Endothelial cell of umbilical vein (primary cell): Measurements from ENCODE around the gene PLEKHA3. TPM values are rescaled to one million over a fixed set of nuclear protein-coding genes. Genes with fewer than 3 reads are reported as not detected.

Experiments
- BruUV-seq: library from RNA; stranded (reverse); fragments of 400-500 nt; replicated peaks from 2 replicates; lab custom pipeline; 2021; lab: Mats Ljungman, UMichigan
- CTCF ChIA-PET: fragments of 300-600, 350-600 bp; sonication (Branson Sonifier 250); formaldehyde crosslinking; loops from one replicate; lab custom pipeline; 2021; ENCODE audit warnings: antibody characterized with exemption, inconsistent platforms; lab: Charles Lee
- POLR2A ChIA-PET: fragments of 300-600, 350-600 bp; sonication (Branson Sonifier 250); formaldehyde crosslinking; loops from one replicate; lab custom pipeline; 2021; ENCODE audit warnings: antibody characterized with exemption, inconsistent platforms; lab: Charles Lee
- DNase-seq: peaks from one replicate; pipeline ENCODE4 v3.0.0-alpha.2; 2011; ENCODE audit warnings: low read depth, low spot score
- FAIRE-seq: peaks from 2 replicates; lab custom pipeline; 2011; peaks lifted over from hg19 to GRCh38; lab: Jason Lieb, UNC
- H2AFZ ChIP-seq: 2 replicates; pipeline ENCODE4 v1.6.0; 2012; ENCODE audit warnings: low read depth, low read length, control low read depth, inconsistent platforms
- H3K27ac ChIP-seq: 2 replicates; pipeline ENCODE4 v1.5.1; 2011; ENCODE audit warnings: low read depth, mild to moderate bottlenecking, control low read depth, low read length, moderate library complexity; ENCODE audit not compliant: insufficient read depth
- H3K27me3 ChIP-seq, 2 experiments: 2 replicates each; pipeline versions ENCODE4 v1.6.0 to v1.6.1; 2011; ENCODE audit warnings: low read length in 2 of 2, mixed read lengths in 1 of 2; ENCODE audit not compliant: control insufficient read depth in 2 of 2, insufficient read depth in 2 of 2
- H3K36me3 ChIP-seq, 2 experiments: 2 replicates in 1 of 2; 3 replicates in 1 of 2; pipeline ENCODE4 v1.5.1; 2011; ENCODE audit warnings: low read length in 2 of 2, mild to moderate bottlenecking in 1 of 2, moderate library complexity in 1 of 2; ENCODE audit not compliant: control insufficient read depth in 2 of 2, insufficient read depth in 2 of 2; ENCODE audit errors: extremely low read depth in 1 of 2
- H3K4me1 ChIP-seq: 3 replicates; pipeline ENCODE4 v1.5.1; 2011; ENCODE audit warnings: mild to moderate bottlenecking, low read length; ENCODE audit not compliant: control insufficient read depth, insufficient read depth; ENCODE audit errors: extremely low read depth
- H3K4me2 ChIP-seq: 2 replicates; pipeline ENCODE4 v1.6.1; 2011; ENCODE audit warnings: low read length, control low read depth, mixed read lengths; ENCODE audit not compliant: insufficient read depth
- H3K4me3 ChIP-seq, 3 experiments: fragments of 200-600 bp in 1 of 3; sonication (generic), shearing (Covaris generic) in 1 of 3; replicated peaks in 1 of 3; 2 replicates each; pipeline ENCODE4 v1.5.1; 2011 to 2016; ENCODE audit warnings: control low read depth in 3 of 3, low read length in 3 of 3, mild to moderate bottlenecking in 2 of 3, inconsistent platforms in 1 of 3, low read depth in 1 of 3, moderate library complexity in 1 of 3; ENCODE audit not compliant: insufficient read depth in 1 of 3
- H3K79me2 ChIP-seq: 2 replicates; pipeline ENCODE4 v1.6.0; 2012; ENCODE audit warnings: low read length, inconsistent platforms; ENCODE audit not compliant: control insufficient read depth, insufficient read depth
- H3K9ac ChIP-seq: replicated peaks from 2 replicates; pipeline ENCODE3; 2011; ENCODE audit warnings: low read length, control low read depth; ENCODE audit not compliant: insufficient read depth; ENCODE audit errors: extremely low read depth
- H3K9me1 ChIP-seq: replicated peaks from 3 replicates; pipeline ENCODE4 v1.6.0; 2011; ENCODE audit warnings: mild to moderate bottlenecking, low read length; ENCODE audit not compliant: control insufficient read depth, insufficient read depth; ENCODE audit errors: extremely low read depth
- H3K9me3 ChIP-seq: replicated peaks from 2 replicates; pipeline ENCODE4 v1.5.1; 2012; ENCODE audit warnings: low read length, inconsistent platforms; ENCODE audit not compliant: control insufficient read depth, insufficient read depth
- H4K20me1 ChIP-seq: replicated peaks from 2 replicates; pipeline ENCODE3; 2011; ENCODE audit warnings: mild to moderate bottlenecking, low read length; ENCODE audit not compliant: control insufficient read depth, insufficient read depth; ENCODE audit errors: extremely low read depth
- EZH2 ChIP-seq: IDR thresholded peaks from 2 replicates; pipeline ENCODE4 v1.6.1; 2012; ENCODE audit warnings: borderline replicate concordance, low read depth, mild to moderate bottlenecking, moderate library complexity, low read length, inconsistent platforms; ENCODE audit not compliant: severe bottlenecking
- FOS ChIP-seq: IDR thresholded peaks from 2 replicates; pipeline ENCODE4 v1.6.1; 2011; ENCODE audit warnings: mild to moderate bottlenecking, low read length, moderate library complexity, borderline replicate concordance; ENCODE audit not compliant: insufficient read depth
- GATA2 ChIP-seq: IDR thresholded peaks from 2 replicates; pipeline ENCODE4 v1.7.0; 2011; ENCODE audit warnings: low read depth, mild to moderate bottlenecking, moderate library complexity, mixed read lengths, low read length; ENCODE audit not compliant: insufficient read length, insufficient read depth
- JUN ChIP-seq: IDR thresholded peaks from 2 replicates; pipeline ENCODE4 v1.6.1; 2011; ENCODE audit warnings: borderline replicate concordance, low read depth; ENCODE audit not compliant: insufficient read length, insufficient read depth
- MYC ChIP-seq: IDR thresholded peaks from one replicate; pipeline ENCODE4 v1.6.1; 2011; ENCODE audit warnings: mild to moderate bottlenecking, low read depth, low read length
- POLR2A ChIP-seq: IDR thresholded peaks from 2 replicates; pipeline ENCODE4 v1.6.1; 2012; ENCODE audit warnings: low read depth, mild to moderate bottlenecking, control low read depth, low read length
- POLR2AphosphoS5 ChIP-seq: IDR thresholded peaks from 2 replicates; pipeline ENCODE4 v1.6.1; 2012; ENCODE audit warnings: low read depth, mild to moderate bottlenecking, control low read depth, low read length, moderate library complexity; ENCODE audit not compliant: insufficient read depth
- dilution Hi-C: fragments of 300-500 bp; cut with MboI; formaldehyde crosslinking; loops from one replicate; pipeline ENCODE4 v1.15.0; 2019; ENCODE audit warnings: low sequenced_read_pairs; ENCODE audit not compliant: extremely low pct_ligation_motif_present
- intact Hi-C: fragments of 100-400 bp; cut with micrococcal nuclease; formaldehyde crosslinking; loops from one replicate; pipeline ENCODE4 v1.10.0; 2022
- polyA plus RNA-seq, 4 experiments: library from polyadenylated mRNA; depleted of rRNA in 3 of 4; stranded (reverse) in 3 of 4; unstranded in 1 of 4; fragments of >200 nt; gene quantifications; 2 replicates each; pipeline versions ENCODE4 v1.2.1 to v1.2.3, GENCODE V29; 2011 to 2012; ENCODE audit warnings: missing spikeins in 1 of 4
- total RNA-seq: library from RNA; stranded (reverse); gene quantifications from 2 replicates; pipeline ENCODE4 v1.2.3, GENCODE V29; 2021
- TF ChIP-seq, protein P1 (sequence below), 2 donors: IDR thresholded peaks; 1 replicate in 1 of 2; 2 replicates in 1 of 2; pipeline ENCODE4 v1.5.1; 2011; ENCODE audit warnings: low read length in 2 of 2, mild to moderate bottlenecking in 2 of 2, moderate library complexity in 2 of 2, control low read depth in 1 of 2, inconsistent platforms in 1 of 2, low read depth in 1 of 2; ENCODE audit not compliant: insufficient read depth in 1 of 2; ENCODE audit errors: extremely low read depth in 1 of 2
- TF ChIP-seq, protein P2 (sequence below): IDR thresholded peaks from 2 replicates; pipeline ENCODE4 v1.6.1; 2011; ENCODE audit not compliant: insufficient read depth, insufficient read length

PLEKHA3 gene
- total and polyA plus RNA-seq, 2 donors (not counting 3 experiments of a cell fraction or from before 2014, with no cell fraction given): 4.1 to 24.6 TPM

DNA sequence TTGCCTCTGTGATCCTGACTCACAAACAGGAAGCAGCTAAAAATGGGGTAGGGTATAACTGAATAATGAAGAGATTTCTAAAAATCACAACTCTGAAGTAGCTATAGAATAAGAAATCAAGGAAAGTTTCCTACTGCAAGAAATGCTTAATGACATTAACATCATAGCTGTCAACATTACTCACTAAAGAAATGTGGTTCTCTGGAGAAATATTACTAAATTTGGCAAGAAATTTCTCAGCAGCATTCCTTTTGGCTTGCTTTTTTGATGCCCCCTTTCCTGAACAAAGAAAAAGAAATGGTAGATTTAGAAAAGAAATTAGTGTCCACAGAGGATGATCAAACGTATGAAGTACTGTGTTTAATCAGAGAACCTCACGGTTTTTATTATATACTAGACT is 38.8 kb upstream of the PLEKHA3 start:
- peaks cover 19 to 20% of the 10 kb centered on the region in 2 experiments for H3K36me3 ChIP-seq
- no peak overlapping the region for H3K9ac ChIP-seq
- no peak overlapping the region for H3K4me2 ChIP-seq
- ChIA-PET POLR2A (interaction anchor here (0.6 to 1.4 kb wide), 3 partner anchors 10 to 83 kb away, joined by 3 to 5 read pairs (median 4); partner anchors contain the start of genes PJVK and PRKRA), CTCF (interaction anchor here (0.6 to 2.0 kb wide), 4 partner anchors 10 to 312 kb away, joined by 3 to 6 read pairs (median 5); no protein-coding TSS in a partner anchor)
- dilution Hi-C loops: loop anchor here (25.0 kb wide), 1 partner anchor 304 kb away; no protein-coding TSS in a partner anchor
- intact Hi-C loops: no loop called here
- BruUV-seq: no TSS peak
- no peaks in the 10 kb centered on the region for H3K79me2 ChIP-seq
- no peaks in the 10 kb centered on the region for H4K20me1 ChIP-seq
- no peak for TF ChIP-seq FOS
- no peaks in the 10 kb centered on the region for H3K4me1 ChIP-seq
- H2AFZ ChIP-seq: no peak overlapping the region
- H3K27ac ChIP-seq: no peak overlapping the region
- no peaks in the 10 kb centered on the region for H3K27me3 ChIP-seq
- FAIRE-seq (no peak), DNase-seq (no peak)
- no peaks in the 10 kb centered on the region for H3K9me3 ChIP-seq
- no peaks in the 10 kb centered on the region for H3K9me1 ChIP-seq
- no peak overlapping the region for H3K4me3 ChIP-seq

DNA sequence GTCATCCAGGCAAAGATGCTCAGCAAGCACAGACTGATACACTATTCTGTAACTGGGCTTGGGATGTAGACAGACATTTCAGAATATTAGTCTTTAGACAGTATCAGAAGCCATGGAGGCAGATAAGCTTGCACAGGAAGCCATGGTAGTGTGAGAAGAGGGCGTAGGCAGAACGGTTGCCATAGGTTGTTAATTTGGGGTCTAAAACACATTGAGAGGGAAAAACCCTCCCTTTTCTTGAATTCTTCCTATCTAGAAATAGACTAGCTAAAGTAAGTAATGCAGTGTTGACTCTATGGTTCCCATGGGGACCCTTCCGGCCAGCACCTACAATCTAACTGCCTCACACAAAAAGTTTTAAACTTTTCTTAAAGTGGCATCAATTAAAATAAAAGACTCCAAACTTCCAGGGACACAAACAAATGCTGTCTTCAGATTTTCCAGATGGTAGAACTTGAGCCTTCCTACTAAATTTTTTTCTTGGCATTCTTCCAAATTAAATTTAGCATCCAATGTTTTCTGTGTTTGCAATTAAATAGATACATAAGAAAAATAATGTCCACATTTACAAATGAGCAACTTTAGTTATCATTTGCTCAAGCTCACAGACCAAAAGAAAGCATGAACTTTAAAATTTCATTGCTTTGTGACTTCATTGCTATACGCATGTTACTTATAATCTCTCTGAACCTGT is 31.1 kb upstream of the PLEKHA3 start:
- Histone ChIP-seq H2AFZ (no peak overlapping the region), H4K20me1 (no peaks in the 10 kb centered on the region), H3K9me3 (no peaks in the 10 kb centered on the region), H3K4me1 (peaks cover 15% of the 10 kb centered on the region), H3K36me3 (peaks cover 7 to 15% of the 10 kb centered on the region in 2 experiments), H3K79me2 (peaks cover 23% of the 10 kb centered on the region), H3K27ac (no peak overlapping the region), H3K9me1 (no peaks in the 10 kb centered on the region), H3K4me2 (peak overlapping the region; percentile 78), H3K27me3 (no peaks in the 10 kb centered on the region), H3K9ac (no peak overlapping the region), H3K4me3 (no peak overlapping the region)
- dilution Hi-C loops (loop anchor here (25.0 kb wide), 1 partner anchor 312 kb away; no protein-coding TSS in a partner anchor), intact Hi-C loops (no loop called here)
- POLR2A ChIA-PET: no interaction called here
- no TSS peak for BruUV-seq
- CTCF ChIA-PET: no interaction called here
- DNase-seq: no peak
- TF ChIP-seq POLR2A: no peak
- TF ChIP-seq FOS: no peak
- TF ChIP-seq, protein P1, sequence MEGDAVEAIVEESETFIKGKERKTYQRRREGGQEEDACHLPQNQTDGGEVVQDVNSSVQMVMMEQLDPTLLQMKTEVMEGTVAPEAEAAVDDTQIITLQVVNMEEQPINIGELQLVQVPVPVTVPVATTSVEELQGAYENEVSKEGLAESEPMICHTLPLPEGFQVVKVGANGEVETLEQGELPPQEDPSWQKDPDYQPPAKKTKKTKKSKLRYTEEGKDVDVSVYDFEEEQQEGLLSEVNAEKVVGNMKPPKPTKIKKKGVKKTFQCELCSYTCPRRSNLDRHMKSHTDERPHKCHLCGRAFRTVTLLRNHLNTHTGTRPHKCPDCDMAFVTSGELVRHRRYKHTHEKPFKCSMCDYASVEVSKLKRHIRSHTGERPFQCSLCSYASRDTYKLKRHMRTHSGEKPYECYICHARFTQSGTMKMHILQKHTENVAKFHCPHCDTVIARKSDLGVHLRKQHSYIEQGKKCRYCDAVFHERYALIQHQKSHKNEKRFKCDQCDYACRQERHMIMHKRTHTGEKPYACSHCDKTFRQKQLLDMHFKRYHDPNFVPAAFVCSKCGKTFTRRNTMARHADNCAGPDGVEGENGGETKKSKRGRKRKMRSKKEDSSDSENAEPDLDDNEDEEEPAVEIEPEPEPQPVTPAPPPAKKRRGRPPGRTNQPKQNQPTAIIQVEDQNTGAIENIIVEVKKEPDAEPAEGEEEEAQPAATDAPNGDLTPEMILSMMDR (IDR thresholded peaks at IDR 0.05; ENCODE audit: extremely low read depth in 1 of 2, insufficient read depth in 1 of 2, low read depth in 1 of 2, low read length in 2 of 2): no peak
- no peak for TF ChIP-seq EZH2
- no peak for TF ChIP-seq JUN
- no peak for TF ChIP-seq POLR2AphosphoS5
- no peak for TF ChIP-seq GATA2
- TF ChIP-seq MYC: no peak
- TF ChIP-seq, protein P2, sequence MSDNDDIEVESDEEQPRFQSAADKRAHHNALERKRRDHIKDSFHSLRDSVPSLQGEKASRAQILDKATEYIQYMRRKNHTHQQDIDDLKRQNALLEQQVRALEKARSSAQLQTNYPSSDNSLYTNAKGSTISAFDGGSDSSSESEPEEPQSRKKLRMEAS: no peak
- FAIRE-seq: no peak
